Heart left ventricle (tissue), 13 donors: ENCODE results near the gene GPX3.

Experiments
- CTCF ChIP-seq, 12 donors: fragments of 200-600 bp; sonication (generic) in 4 of 12; IDR thresholded peaks; one replicate each; pipeline versions ENCODE4 v1.5.0 to v1.8.0; 2018 to 2022; ENCODE audit warnings: antibody characterized with exemption in 12 of 12, mild to moderate bottlenecking in 5 of 12
- POLR2A ChIP-seq, 2 donors: fragments of 450-650 bp; IDR thresholded peaks; one replicate each; pipeline ENCODE4 v1.6.1; 2017; ENCODE audit warnings: antibody characterized with exemption in 2 of 2, mild to moderate bottlenecking in 2 of 2, moderate library complexity in 2 of 2
- donor health status: ischemic (EF 13 %, LVEDD 7.1; RV severe dilation, severe dysfunction).
- donor health status: DM: no; HTN: yes; CAD: no.
- donor health status: DM: no; HTN: no; CAD: no.
- donor health status: ischemic (EF 25% LVEDD 6.9; RV normal size, moderate dysfunction).
- donor health status: ischemic (EF 25% LVEDD 5.7; RV mildly dilated, moderate dysfunction).
- donor health status: ischemic (EF 35%, LVEDD 5.7; RV mildly dilated, moderate dysfunction).
- donor health status: nonischemic (EF 11% LVEDD 7.7; RV severe dilation, severe dysfunction).
- donor health status: DM: yes; HTN: yes; CAD: no.
- donor health status: PGD.
- donor health status: ischemic (EF 29% LVEDD 5.4; RV normal size, mild dysfunction).
- donor health status: nonischemic (EF 23%, LVEDD 6.1; RV moderate dilation, normal function).

GRCh38 chr5:151058301-151058700 lies 37.9 kb downstream of the GPX3 start:
- TF ChIP-seq CTCF (IDR thresholded peaks at IDR 0.05) (no peak), POLR2A (IDR thresholded peaks at IDR 0.05) (no peak)
